Mucosa of descending colon (tissue), 3 donors: ENCODE data around the gene ACCS. TPM values are rescaled to one million over a fixed set of nuclear protein-coding genes. Genes with fewer than 3 reads are reported as not detected.

ENCODE experiments used
- ATAC-seq: fragments of 200-7000 bp; cut with Tn5 transposase; one replicate; pipeline ENCODE4 v1.9.1; 2020; ENCODE audit warnings: mild to moderate bottlenecking, moderate library complexity
- DNase-seq, 3 donors: peaks; one replicate each; pipeline ENCODE4 v3.0.0-alpha.2; 2020
- H3K36me3 ChIP-seq: fragments of 200-600 bp; one replicate; pipeline ENCODE4 v1.8.0; 2021; ENCODE audit warnings: low read depth, mild to moderate bottlenecking
- H3K4me1 ChIP-seq: fragments of 200-600 bp; one replicate; pipeline ENCODE4 v1.8.0; 2021; ENCODE audit warnings: low read depth, mild to moderate bottlenecking
- H3K4me3 ChIP-seq: fragments of 200-600 bp; one replicate; pipeline ENCODE4 v1.8.0; 2021; ENCODE audit warnings: mild to moderate bottlenecking
- H3K9me3 ChIP-seq: fragments of 200-600 bp; one replicate; pipeline ENCODE4 v1.8.0; 2021; ENCODE audit warnings: mild to moderate bottlenecking
- CTCF ChIP-seq: fragments of 200-600 bp; IDR thresholded peaks from one replicate; pipeline ENCODE4 v1.8.0; 2022; ENCODE audit warnings: antibody characterized with exemption, mild to moderate bottlenecking
- intact Hi-C, 2 donors: fragments of 100-400 bp; cut with DNase I in 1 of 2; cut with micrococcal nuclease in 1 of 2; formaldehyde crosslinking; loops; one replicate each; pipeline versions ENCODE4 v1.11.0 to v1.11.1; 2022; cut with DNase I, micrococcal nuclease
- total RNA-seq, 3 donors: library from RNA; stranded (reverse); fragmentation: NEBNext Ultra II Directional in 2 of 3; extraction: Animal tissue kit (Norgen Biotek cat#: 25700) in 2 of 3; gene quantifications; one replicate each; pipeline versions ENCODE4 v1.2.1 to v1.2.4, GENCODE V29; 2021 to 2023
- donor health status: DM: no; HTN: no; CAD: no; lungs with moderate emphysema.
- donor health status: DM: no; HTN: no; CAD: no.
- donor health status: DM: no; HTN: yes; CAD: no.

ACCS gene
- total RNA-seq, 3 donors from 2014 or later, result 22.9 to 40.2 (median 30.8) TPM

GRCh38 chr11:44033856-44034255 lies 32.2 kb upstream of the ACCS start:
- Histone ChIP-seq H3K9me3 (no peaks in the 10 kb centered on the region), H3K36me3 (no peaks in the 10 kb centered on the region), H3K4me3 (no peak overlapping the region), H3K4me1 (no peaks in the 10 kb centered on the region)
- TF ChIP-seq CTCF, result no peak
- DNase-seq (no peak), ATAC-seq (no peak)
- intact Hi-C loops, result loop anchor here in 1 of 2 donors (10.0 kb wide), 1 partner anchor 139 kb away; no protein-coding TSS in a partner anchor

GRCh38 chr11:44034639-44035038 lies 31.4 kb upstream of the ACCS start:
- ATAC-seq (no peak), DNase-seq (no peak)
- no peak for TF ChIP-seq CTCF
- no peak overlapping the region for H3K4me3 ChIP-seq
- no peaks in the 10 kb centered on the region for H3K36me3 ChIP-seq
- intact Hi-C loops, result loop anchor here (5.0 to 10.0 kb wide), 2 partner anchors 140 to 142 kb away; no protein-coding TSS in a partner anchor
- no peaks in the 10 kb centered on the region for H3K9me3 ChIP-seq
- H3K4me1 ChIP-seq, result no peaks in the 10 kb centered on the region

DNA sequence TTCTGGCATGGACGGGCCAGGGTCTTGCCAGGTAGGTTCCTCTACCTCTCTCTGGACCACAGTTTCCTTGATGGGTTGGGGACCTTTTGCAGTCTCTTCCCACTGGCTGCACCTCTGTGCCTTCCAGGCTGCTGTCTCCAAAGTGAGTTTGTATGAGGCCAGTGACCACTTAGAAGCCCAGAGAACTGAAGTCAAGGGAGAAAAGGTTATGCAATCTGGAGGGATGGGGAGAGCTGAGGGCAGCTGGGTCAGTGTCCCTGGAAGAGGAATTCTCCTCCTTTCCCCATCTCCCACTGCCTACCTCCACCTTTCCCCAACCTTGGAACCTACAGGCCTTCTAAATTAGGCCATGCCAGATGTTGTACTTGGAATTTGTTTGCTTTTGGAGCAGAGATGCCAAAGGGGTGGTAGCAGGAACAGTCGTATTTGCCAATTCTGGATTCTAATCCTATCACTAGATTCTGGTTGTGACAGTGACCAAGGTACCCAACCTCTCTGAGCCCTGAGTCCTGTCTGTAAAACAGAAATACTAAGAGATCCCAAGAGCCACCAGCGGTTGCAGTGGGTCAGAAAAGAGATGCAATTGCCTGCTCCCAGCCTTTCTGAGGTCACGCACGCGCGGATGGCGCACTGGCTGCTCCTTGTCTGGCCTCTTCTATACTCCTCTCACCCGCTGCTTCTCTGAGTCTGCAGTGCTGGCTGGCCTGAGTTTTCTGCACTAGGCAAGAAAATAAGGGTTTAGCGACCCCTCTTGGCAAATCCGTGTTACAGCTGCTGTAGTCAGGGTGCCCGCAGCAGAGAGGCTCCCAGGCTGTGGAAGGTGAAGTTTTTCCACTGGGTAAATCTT lies 29.0 kb upstream of the ACCS start:
- TF ChIP-seq CTCF, result peak; percentile 24
- no peak overlapping the region for H3K4me3 ChIP-seq
- H3K9me3 ChIP-seq, result peaks cover 2% of the 10 kb centered on the region
- no peaks in the 10 kb centered on the region for H3K4me1 ChIP-seq
- no peaks in the 10 kb centered on the region for H3K36me3 ChIP-seq
- peak; percentile 43 to 65 (median 65) for DNase-seq
- ATAC-seq, result peak; percentile 83
- intact Hi-C loops, result loop anchor here (5.0 to 10.0 kb wide), 2 partner anchors 142 to 145 kb away; no protein-coding TSS in a partner anchor

- intact Hi-C loops, result loop anchor here (5.0 to 10.0 kb wide), 2 partner anchors 143 to 145 kb away; no protein-coding TSS in a partner anchor
- DNase-seq, result no peak
- Histone ChIP-seq H3K4me1 (no peaks in the 10 kb centered on the region), H3K9me3 (peaks cover 2% of the 10 kb centered on the region), H3K36me3 (no peaks in the 10 kb centered on the region), H3K4me3 (no peak overlapping the region)
- TF ChIP-seq CTCF, result no peak
- ATAC-seq, result no peak
Measured at GRCh38 chr11:44037658-44037998, 28.4 kb upstream of the ACCS start.

GRCh38 chr11:44043157-44043556 lies 22.9 kb upstream of the ACCS start:
- DNase-seq, result no peak
- intact Hi-C loops, result no loop called here

More at GRCh38 chr11:44043157-44043556, 22.9 kb upstream of the ACCS start:
- no peak for ATAC-seq
- H3K4me1 ChIP-seq, result no peaks in the 10 kb centered on the region
- H3K36me3 ChIP-seq, result no peaks in the 10 kb centered on the region
- H3K4me3 ChIP-seq, result no peak overlapping the region
- no peak for TF ChIP-seq CTCF
- peaks cover 2% of the 10 kb centered on the region for H3K9me3 ChIP-seq
